Loucy (cell line): Measurements from ENCODE around the gene DYNC1H1.

Source experiments
- H2AFZ ChIP-seq: fragments of 200-600 bp; sonication (generic); 2 replicates; pipeline ENCODE4 v1.6.0; 2016; ENCODE audit warnings: antibody characterized with exemption, mild to moderate bottlenecking, low read length, moderate library complexity
- H3F3A ChIP-seq: fragments of 200-600 bp; 2 replicates; pipeline ENCODE4 v1.6.0; 2016; ENCODE audit warnings: antibody characterized with exemption, low read depth, mild to moderate bottlenecking
- H3K27me3 ChIP-seq: fragments of 200-600 bp; sonication (generic); 2 replicates; pipeline ENCODE4 v1.6.1; 2014; ENCODE audit warnings: low read length, mild to moderate bottlenecking; ENCODE audit not compliant: insufficient read depth, poor library complexity, severe bottlenecking
- H3K36me3 ChIP-seq: fragments of 200-600 bp; sonication (generic); 2 replicates; pipeline ENCODE4 v1.6.1; 2016; ENCODE audit warnings: low read length; ENCODE audit not compliant: insufficient read depth
- H3K4me1 ChIP-seq: fragments of 200-600 bp; sonication (generic); 2 replicates; pipeline ENCODE4 v1.5.1; 2014; ENCODE audit warnings: low read length, mild to moderate bottlenecking; ENCODE audit not compliant: insufficient read depth, poor library complexity, severe bottlenecking
- H3K4me2 ChIP-seq: fragments of 200-600 bp; sonication (generic); 2 replicates; pipeline ENCODE4 v1.6.0; 2014; ENCODE audit warnings: antibody characterized with exemption, low read length, low read depth, mild to moderate bottlenecking; ENCODE audit not compliant: poor library complexity, severe bottlenecking
- H3K4me3 ChIP-seq: fragments of 200-600 bp; sonication (generic); 2 replicates; pipeline ENCODE4 v1.5.1; 2014; ENCODE audit warnings: low read length, mild to moderate bottlenecking, mixed read lengths; ENCODE audit not compliant: poor library complexity, severe bottlenecking
- H3K79me2 ChIP-seq: fragments of 200-600 bp; sonication (generic); 2 replicates; pipeline ENCODE4 v1.6.1; 2014; ENCODE audit warnings: low read length; ENCODE audit not compliant: insufficient read depth
- H3K9ac ChIP-seq: fragments of 200-600 bp; sonication (generic); 2 replicates; pipeline ENCODE4 v1.6.0; 2014; ENCODE audit warnings: mild to moderate bottlenecking, low read depth, low read length, moderate library complexity; ENCODE audit not compliant: poor library complexity, severe bottlenecking
- H3K9me2 ChIP-seq: fragments of 200-600 bp; sonication (generic); replicated peaks from 2 replicates; pipeline ENCODE4 v1.6.1; 2016; ENCODE audit warnings: low read depth, low read length, mixed read lengths
- H3K9me3 ChIP-seq: fragments of 200-600 bp; sonication (generic); 2 replicates; pipeline ENCODE4 v1.6.1; 2014; ENCODE audit warnings: mild to moderate bottlenecking, antibody characterized with exemption, low read length, low read depth; ENCODE audit not compliant: insufficient read depth
- H4K20me1 ChIP-seq: fragments of 200-600 bp; sonication (generic); 2 replicates; pipeline ENCODE4 v1.6.0; 2014; ENCODE audit warnings: antibody characterized with exemption, low read length, mild to moderate bottlenecking; ENCODE audit not compliant: insufficient read depth, poor library complexity, severe bottlenecking
- CTCF ChIP-seq: fragments of 200-600 bp; sonication (generic); conservative IDR thresholded peaks from 2 replicates; pipeline ENCODE4 v1.5.1; 2014; ENCODE audit warnings: mild to moderate bottlenecking, antibody characterized with exemption, low read length
- EZH2phosphoT487 ChIP-seq: fragments of 200-600 bp; IDR thresholded peaks from 2 replicates; pipeline ENCODE4 v1.6.1; 2018; ENCODE audit warnings: antibody characterized with exemption, mild to moderate bottlenecking, moderate library complexity, borderline replicate concordance

Gene DYNC1H1

DNA sequence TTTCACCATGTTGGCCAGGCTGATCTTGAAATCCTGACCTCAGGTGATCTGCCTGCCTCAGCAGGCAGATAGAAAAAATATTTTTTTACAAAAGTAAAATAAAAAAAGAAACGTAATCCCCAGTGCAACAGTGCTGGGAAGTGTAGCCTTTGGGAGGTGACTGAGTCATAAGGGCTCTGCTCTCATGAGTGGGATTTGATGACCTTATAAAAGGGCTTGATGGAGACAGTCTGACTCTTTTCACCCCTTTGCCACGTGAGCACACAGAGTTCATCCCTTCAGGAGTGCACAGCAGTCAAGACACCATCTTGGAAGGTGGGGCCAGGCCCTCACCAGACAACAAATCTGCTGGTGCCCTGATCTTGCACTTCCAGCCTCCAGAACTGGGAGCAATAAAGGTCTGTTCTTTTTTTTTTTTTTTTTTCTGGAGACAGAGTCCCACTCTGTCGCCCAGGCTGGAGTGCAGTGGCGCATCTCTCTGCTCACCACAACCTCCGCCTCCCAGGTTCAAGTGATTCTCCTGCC is 24.7 kb upstream of the DYNC1H1 start:
- Histone ChIP-seq H3K27me3 (no peaks in the 10 kb centered on the region), H3K4me2 (no peak overlapping the region), H3K4me3 (no peak overlapping the region), H4K20me1 (no peaks in the 10 kb centered on the region), H3K4me1 (no peaks in the 10 kb centered on the region), H3K9me2 (no peaks in the 10 kb centered on the region), H3K9ac (no peak overlapping the region), H3F3A (no peaks in the 10 kb centered on the region), H2AFZ (no peak overlapping the region), H3K36me3 (no peaks in the 10 kb centered on the region), H3K9me3 (no peaks in the 10 kb centered on the region), H3K79me2 (no peaks in the 10 kb centered on the region)
- TF ChIP-seq EZH2phosphoT487 (no peak), CTCF (no peak)

DNA sequence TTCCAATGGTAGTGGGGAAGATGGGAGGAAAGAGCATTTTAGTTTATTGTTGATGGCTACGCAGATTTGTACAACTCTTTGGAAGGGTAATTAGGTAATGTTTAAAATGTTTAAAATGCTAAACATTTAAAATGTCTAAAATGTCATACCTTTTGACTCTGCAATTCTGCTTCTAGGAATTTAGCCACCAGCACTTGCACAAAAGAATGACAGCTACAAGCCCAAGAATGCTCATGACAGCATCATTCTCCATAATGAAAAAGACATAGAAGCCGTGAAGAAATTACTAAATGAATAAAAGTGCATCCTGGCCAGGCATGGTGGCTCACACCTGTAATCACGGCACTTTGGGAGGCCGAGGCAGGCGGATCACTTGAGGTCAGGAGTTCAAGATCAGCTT is 19.9 kb upstream of the DYNC1H1 start:
- H3F3A ChIP-seq = no peaks in the 10 kb centered on the region

GRCh38 chr14:101945171-101945570 is 19.2 kb upstream of the DYNC1H1 start:
- H3K27me3 ChIP-seq = no peaks in the 10 kb centered on the region
- H2AFZ ChIP-seq = no peak overlapping the region
- H3K79me2 ChIP-seq = peaks cover 9% of the 10 kb centered on the region; the same call in 1 of the 2 replicates

More for the DNA sequence above, 19.9 kb upstream of the DYNC1H1 start:
- Histone ChIP-seq H3K9ac (no peak overlapping the region), H3K36me3 (no peaks in the 10 kb centered on the region), H2AFZ (no peak overlapping the region), H3K79me2 (peaks cover 9% of the 10 kb centered on the region; the same call in 1 of the 2 replicates), H3K9me3 (no peaks in the 10 kb centered on the region), H3K4me3 (no peak overlapping the region), H3K4me2 (no peak overlapping the region), H3K27me3 (no peaks in the 10 kb centered on the region), H3K4me1 (peaks cover 9% of the 10 kb centered on the region), H3K9me2 (no peaks in the 10 kb centered on the region), H4K20me1 (peaks cover 3% of the 10 kb centered on the region)
- no peak for TF ChIP-seq CTCF
- TF ChIP-seq EZH2phosphoT487 = no peak

More at GRCh38 chr14:101945171-101945570, 19.2 kb upstream of the DYNC1H1 start:
- no peaks in the 10 kb centered on the region for H3K36me3 ChIP-seq
- H3K9me2 ChIP-seq = no peaks in the 10 kb centered on the region
- H3K4me2 ChIP-seq = no peak overlapping the region
- H3F3A ChIP-seq = no peaks in the 10 kb centered on the region
- H4K20me1 ChIP-seq = peaks cover 3% of the 10 kb centered on the region
- peaks cover 9% of the 10 kb centered on the region for H3K4me1 ChIP-seq
- TF ChIP-seq EZH2phosphoT487 (no peak), CTCF (no peak)
- H3K9me3 ChIP-seq = no peaks in the 10 kb centered on the region
- H3K9ac ChIP-seq = no peak overlapping the region
- no peak overlapping the region for H3K4me3 ChIP-seq
